ENCODE measurements around the gene REPS2. TPM values are rescaled to one million over a fixed set of nuclear protein-coding genes. Genes with fewer than 3 reads are reported as not detected.

Gene REPS2
- polyA plus RNA-seq, 3 donors: 2.1 to 4.7 (median 3.6) TPM

DNA sequence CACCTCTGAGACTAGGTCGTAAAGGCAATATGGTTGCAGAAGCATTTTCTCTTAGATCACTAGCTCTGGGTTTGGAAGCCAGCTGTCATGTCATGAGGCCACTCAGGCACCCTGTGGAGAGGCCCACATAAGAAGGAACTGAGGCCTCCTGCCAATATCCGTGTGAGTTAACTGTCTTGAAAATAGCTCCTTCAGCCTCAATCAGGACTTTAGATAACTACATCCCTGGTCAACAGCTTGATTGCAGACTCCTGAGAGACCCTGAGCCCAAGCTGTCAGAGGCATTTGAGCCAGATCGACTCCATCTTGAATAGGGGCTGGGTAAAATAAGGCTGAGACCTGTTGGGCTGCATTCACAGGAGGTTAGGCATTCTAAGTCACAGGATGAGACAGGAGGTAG is 15.1 kb upstream of the REPS2 start:
- H3K9ac ChIP-seq (ENCODE audit: insufficient read depth, low read length, poor library complexity, severe bottlenecking): no peak overlapping the region
- Mint-ChIP-seq H3K36me3 (no peaks in the 10 kb centered on the region), H3K9me3 (peaks cover 0 to 2% (median 0%) of the 10 kb centered on the region in 7 donors), H3K27ac (peak overlapping the region in 1 of 7 donors; percentile 7), H3K4me3 (no peak overlapping the region), H3K4me1 (peaks cover 20% of the 10 kb centered on the region), H3K27me3 (ENCODE audit: low read depth in 3 of 3) (peaks cover 0 to 19% (median 0%) of the 10 kb centered on the region in 3 donors)
- no peaks in the 10 kb centered on the region for H3K36me3 ChIP-seq (replicated peaks in 1 of 2; ENCODE audit: control insufficient read depth in 1 of 2, insufficient read depth in 2 of 2, low read length in 2 of 2)
- no peaks in the 10 kb centered on the region for H4K20me1 ChIP-seq (ENCODE audit: insufficient read depth, low read length)
- intact Hi-C loops (cut with micrococcal nuclease): no loop called here
- no peak overlapping the region for H3K4me3 ChIP-seq (replicated peaks in 1 of 3; ENCODE audit: low read depth in 2 of 3, low read length in 3 of 3)
- H3K9me3 ChIP-seq (replicated peaks in 1 of 2; ENCODE audit: control insufficient read depth in 1 of 2, insufficient read depth in 1 of 2, low read length in 2 of 2): no peaks in the 10 kb centered on the region
- no peak overlapping the region for H3K27ac ChIP-seq (ENCODE audit: low read depth in 1 of 2, low read length in 2 of 2)
- no peak for DNase-seq
- H3K4me1 ChIP-seq (ENCODE audit: control insufficient read depth in 1 of 2, insufficient read depth in 2 of 2, low read length in 2 of 2): peaks cover 6 to 7% of the 10 kb centered on the region in 2 donors
- no peak overlapping the region for H3K4me2 ChIP-seq (replicated peaks; ENCODE audit: extremely low read depth, low read length, poor library complexity, severe bottlenecking)
- no peak overlapping the region for H2AFZ ChIP-seq (ENCODE audit: insufficient read depth, low read depth, low read length, poor library complexity, severe bottlenecking)
- H3K79me2 ChIP-seq (ENCODE audit: insufficient read depth, low read length): no peaks in the 10 kb centered on the region
- WGBS (ENCODE audit: insufficient coverage): 83% methylated on average over 1 of the region's 3 CpGs
- TF ChIP-seq, protein P1, sequence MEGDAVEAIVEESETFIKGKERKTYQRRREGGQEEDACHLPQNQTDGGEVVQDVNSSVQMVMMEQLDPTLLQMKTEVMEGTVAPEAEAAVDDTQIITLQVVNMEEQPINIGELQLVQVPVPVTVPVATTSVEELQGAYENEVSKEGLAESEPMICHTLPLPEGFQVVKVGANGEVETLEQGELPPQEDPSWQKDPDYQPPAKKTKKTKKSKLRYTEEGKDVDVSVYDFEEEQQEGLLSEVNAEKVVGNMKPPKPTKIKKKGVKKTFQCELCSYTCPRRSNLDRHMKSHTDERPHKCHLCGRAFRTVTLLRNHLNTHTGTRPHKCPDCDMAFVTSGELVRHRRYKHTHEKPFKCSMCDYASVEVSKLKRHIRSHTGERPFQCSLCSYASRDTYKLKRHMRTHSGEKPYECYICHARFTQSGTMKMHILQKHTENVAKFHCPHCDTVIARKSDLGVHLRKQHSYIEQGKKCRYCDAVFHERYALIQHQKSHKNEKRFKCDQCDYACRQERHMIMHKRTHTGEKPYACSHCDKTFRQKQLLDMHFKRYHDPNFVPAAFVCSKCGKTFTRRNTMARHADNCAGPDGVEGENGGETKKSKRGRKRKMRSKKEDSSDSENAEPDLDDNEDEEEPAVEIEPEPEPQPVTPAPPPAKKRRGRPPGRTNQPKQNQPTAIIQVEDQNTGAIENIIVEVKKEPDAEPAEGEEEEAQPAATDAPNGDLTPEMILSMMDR (IDR thresholded peaks at IDR 0.05): no peak
- H3K27me3 ChIP-seq (ENCODE audit: control insufficient read depth in 2 of 2, insufficient read depth in 2 of 2, low read length in 2 of 2): peaks cover 0 to 22% of the 10 kb centered on the region in 2 donors

DNA sequence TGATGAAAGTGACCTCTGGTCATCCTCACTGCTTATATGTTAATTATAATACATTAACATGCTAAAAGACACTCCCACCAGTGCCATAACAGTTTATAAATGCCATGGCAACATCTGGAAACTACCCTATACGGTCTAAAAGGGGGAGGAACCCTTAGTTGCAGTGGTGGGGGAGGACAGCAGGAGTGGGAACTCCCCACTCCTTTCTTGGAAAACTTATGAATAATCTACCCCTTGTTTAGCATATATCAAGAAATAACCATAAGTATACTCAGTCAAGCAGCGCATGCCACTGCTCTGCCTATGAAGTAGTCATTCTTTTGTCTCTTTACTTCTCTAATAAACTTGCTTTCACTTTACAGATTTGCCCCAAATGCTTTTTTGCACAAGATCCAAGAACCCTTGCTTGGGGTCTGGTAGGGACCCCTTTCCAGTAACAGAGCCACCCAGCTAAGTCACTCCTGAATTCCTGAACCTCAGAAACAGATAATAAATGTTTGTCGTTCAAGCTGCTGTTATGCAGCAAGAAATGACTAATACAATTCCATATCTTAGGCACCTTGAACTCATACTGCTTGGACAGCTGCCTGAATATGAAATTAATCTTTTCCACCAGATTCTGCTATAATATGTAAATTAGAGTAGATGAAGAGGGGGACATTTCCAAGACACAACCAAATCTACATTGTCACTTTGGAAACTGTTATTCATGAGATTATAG is 14.4 kb upstream of the REPS2 start:
- peaks cover 0 to 2% (median 0%) of the 10 kb centered on the region in 7 donors for H3K9me3 Mint-ChIP-seq
- no peaks in the 10 kb centered on the region for H3K79me2 ChIP-seq (ENCODE audit: insufficient read depth, low read length)
- no peak for DNase-seq
- no peak overlapping the region for H3K4me2 ChIP-seq (replicated peaks; ENCODE audit: extremely low read depth, low read length, poor library complexity, severe bottlenecking)
- peaks cover 0 to 22% of the 10 kb centered on the region in 2 donors for H3K27me3 ChIP-seq (ENCODE audit: control insufficient read depth in 2 of 2, insufficient read depth in 2 of 2, low read length in 2 of 2)
- no peaks in the 10 kb centered on the region for H3K9me3 ChIP-seq (replicated peaks in 1 of 2; ENCODE audit: control insufficient read depth in 1 of 2, insufficient read depth in 1 of 2, low read length in 2 of 2)
- H2AFZ ChIP-seq (ENCODE audit: insufficient read depth, low read depth, low read length, poor library complexity, severe bottlenecking): no peak overlapping the region
- peaks cover 20% of the 10 kb centered on the region for H3K4me1 Mint-ChIP-seq
- no peaks in the 10 kb centered on the region for H3K36me3 Mint-ChIP-seq
- H3K4me3 Mint-ChIP-seq: no peak overlapping the region
- TF ChIP-seq, protein P1 (IDR thresholded peaks at IDR 0.05): no peak
- no peak overlapping the region for H3K4me3 ChIP-seq (replicated peaks in 1 of 3; ENCODE audit: low read depth in 2 of 3, low read length in 3 of 3)
- no CpG with 5 or more reads among the region's 3 CpGs for WGBS (ENCODE audit: insufficient coverage)
- no peaks in the 10 kb centered on the region for H4K20me1 ChIP-seq (ENCODE audit: insufficient read depth, low read length)
- H3K36me3 ChIP-seq (replicated peaks in 1 of 2; ENCODE audit: control insufficient read depth in 1 of 2, insufficient read depth in 2 of 2, low read length in 2 of 2): no peaks in the 10 kb centered on the region
- H3K4me1 ChIP-seq (ENCODE audit: control insufficient read depth in 1 of 2, insufficient read depth in 2 of 2, low read length in 2 of 2): peaks cover 6 to 7% of the 10 kb centered on the region in 2 donors
- no peak overlapping the region for H3K27ac Mint-ChIP-seq
- peaks cover 0 to 24% (median 0%) of the 10 kb centered on the region in 3 donors for H3K27me3 Mint-ChIP-seq (ENCODE audit: low read depth in 3 of 3)
- H3K27ac ChIP-seq (ENCODE audit: low read depth in 1 of 2, low read length in 2 of 2): no peak overlapping the region
- H3K9ac ChIP-seq (ENCODE audit: insufficient read depth, low read length, poor library complexity, severe bottlenecking): no peak overlapping the region
- intact Hi-C loops (cut with micrococcal nuclease): no loop called here
